ENCODE data around the gene OGDHL.

- no peak for TF ChIP-seq CTCF (IDR thresholded peaks at IDR 0.05)
- TF ChIP-seq POLR2A (IDR thresholded peaks at IDR 0.05) = no peak
Measured at GRCh38 chr10:49711481-49711880, 50.6 kb downstream of the OGDHL start.
